ENCODE data around the gene MAG.

The MAG gene

DNA sequence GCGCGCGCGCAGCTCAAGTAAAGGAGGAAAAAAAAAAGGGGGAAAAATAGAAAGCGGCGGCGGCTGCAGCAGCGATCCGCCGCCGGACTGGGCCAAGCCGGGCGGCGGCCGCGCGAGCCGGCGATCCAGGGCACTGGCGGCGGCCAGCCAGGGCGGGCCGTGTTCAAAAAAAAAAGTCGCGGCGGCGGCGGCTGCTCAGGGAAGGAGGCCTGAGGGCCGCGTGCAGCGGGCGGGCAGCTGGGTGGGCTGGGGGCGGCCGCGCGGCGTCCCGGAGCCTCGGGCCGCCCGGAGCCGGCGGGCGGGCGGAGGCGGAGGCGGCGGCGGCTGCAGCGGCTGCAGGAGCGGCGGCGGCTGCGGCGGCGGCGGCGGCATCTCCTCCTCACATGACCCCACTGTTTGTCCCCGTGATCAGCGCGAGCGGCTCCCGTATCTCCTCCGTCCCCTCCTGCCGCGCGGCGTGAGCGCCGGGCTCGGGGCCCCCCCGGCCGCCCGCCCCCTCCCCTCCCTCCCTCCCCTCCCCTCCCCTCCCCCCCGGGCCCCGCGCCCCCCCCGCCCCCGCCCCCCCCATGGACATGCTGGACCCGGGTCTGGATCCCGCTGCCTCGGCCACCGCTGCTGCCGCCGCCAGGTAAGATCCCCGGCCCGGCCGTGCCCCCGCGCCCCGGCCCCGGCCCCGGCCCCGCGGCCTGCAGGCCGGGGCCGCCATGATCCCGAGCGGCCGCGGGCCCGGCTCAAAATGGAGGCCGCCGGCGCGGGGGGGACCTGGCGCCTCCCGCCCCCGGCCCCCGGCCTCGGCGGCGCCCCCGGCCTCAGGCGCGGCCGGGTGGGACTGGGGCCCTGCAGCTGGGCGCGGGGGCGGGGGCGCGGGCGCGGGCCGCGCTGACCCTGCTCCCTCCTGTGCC lies 23.2 kb upstream of the MAG start, which contains the start of gene USF2:
USF2 (plus strand) TSS at position 427 of the 902 bp plus-strand sequence; CDS start at position 567, 140 bp downstream.
- H3K27me3 ChIP-seq (replicated peaks) = no peaks in the 10 kb centered on the region
- H3K4me3 ChIP-seq (ENCODE audit: low read depth, low read length) = peak within 1 kb of the TSS; percentile 84

DNA sequence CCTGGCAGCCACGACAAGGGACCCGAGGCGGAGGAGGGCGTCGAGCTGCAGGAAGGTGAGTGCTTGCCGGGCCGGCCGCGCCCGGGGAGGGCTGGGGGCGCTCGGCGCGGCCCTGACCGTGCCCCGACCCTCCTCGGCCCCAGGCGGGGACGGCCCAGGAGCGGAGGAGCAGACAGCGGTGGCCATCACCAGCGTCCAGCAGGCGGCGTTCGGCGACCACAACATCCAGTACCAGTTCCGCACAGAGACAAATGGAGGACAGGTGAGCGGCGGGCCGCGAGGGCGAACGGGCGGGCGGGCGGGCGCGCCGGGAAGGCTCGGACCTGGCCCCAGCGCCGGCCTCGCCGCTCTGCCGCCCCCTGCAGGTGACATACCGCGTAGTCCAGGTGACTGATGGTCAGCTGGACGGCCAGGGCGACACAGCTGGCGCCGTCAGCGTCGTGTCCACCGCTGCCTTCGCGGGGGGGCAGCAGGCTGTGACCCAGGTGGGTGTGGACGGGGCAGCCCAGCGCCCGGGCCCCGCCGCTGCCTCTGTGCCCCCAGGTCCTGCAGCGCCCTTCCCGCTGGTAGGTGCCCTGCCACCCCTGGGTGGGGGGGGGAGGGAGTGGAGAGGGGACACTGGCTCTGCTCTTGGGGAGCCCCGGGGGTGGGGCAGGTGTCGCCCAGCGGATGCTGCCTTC lies 22.4 kb upstream of the MAG start:
- in situ Hi-C loops (cut with HindIII; ENCODE audit: low pct_ligation_motif_present, low sequenced_read_pairs) = no loop called here
- peak; percentile 60 for DNase-seq
- H3K27ac ChIP-seq = peak overlapping the region; percentile 37
- H3K36me3 ChIP-seq (replicated peaks) = peaks cover 24% of the 10 kb centered on the region
- H3K27me3 ChIP-seq (replicated peaks) = no peaks in the 10 kb centered on the region
- TF ChIP-seq, protein P1, sequence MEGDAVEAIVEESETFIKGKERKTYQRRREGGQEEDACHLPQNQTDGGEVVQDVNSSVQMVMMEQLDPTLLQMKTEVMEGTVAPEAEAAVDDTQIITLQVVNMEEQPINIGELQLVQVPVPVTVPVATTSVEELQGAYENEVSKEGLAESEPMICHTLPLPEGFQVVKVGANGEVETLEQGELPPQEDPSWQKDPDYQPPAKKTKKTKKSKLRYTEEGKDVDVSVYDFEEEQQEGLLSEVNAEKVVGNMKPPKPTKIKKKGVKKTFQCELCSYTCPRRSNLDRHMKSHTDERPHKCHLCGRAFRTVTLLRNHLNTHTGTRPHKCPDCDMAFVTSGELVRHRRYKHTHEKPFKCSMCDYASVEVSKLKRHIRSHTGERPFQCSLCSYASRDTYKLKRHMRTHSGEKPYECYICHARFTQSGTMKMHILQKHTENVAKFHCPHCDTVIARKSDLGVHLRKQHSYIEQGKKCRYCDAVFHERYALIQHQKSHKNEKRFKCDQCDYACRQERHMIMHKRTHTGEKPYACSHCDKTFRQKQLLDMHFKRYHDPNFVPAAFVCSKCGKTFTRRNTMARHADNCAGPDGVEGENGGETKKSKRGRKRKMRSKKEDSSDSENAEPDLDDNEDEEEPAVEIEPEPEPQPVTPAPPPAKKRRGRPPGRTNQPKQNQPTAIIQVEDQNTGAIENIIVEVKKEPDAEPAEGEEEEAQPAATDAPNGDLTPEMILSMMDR (IDR thresholded peaks at IDR 0.05; ENCODE audit: low read depth, low read length, missing control alignments) = peak; percentile 66
- peak overlapping the region; percentile 55 for H3K4me3 ChIP-seq (ENCODE audit: low read depth, low read length)

More for the DNA sequence above, 23.2 kb upstream of the MAG start, which contains the start of gene USF2:
- peak; percentile 41 for DNase-seq
- Histone ChIP-seq H3K36me3 (replicated peaks) (peaks cover 17% of the 10 kb centered on the region), H3K27ac (peak within 1 kb of the TSS; percentile 78)
- TF ChIP-seq, protein P1 (IDR thresholded peaks at IDR 0.05; ENCODE audit: low read depth, low read length, missing control alignments) = no peak
- in situ Hi-C loops (cut with HindIII; ENCODE audit: low pct_ligation_motif_present, low sequenced_read_pairs) = no loop called here

DNA sequence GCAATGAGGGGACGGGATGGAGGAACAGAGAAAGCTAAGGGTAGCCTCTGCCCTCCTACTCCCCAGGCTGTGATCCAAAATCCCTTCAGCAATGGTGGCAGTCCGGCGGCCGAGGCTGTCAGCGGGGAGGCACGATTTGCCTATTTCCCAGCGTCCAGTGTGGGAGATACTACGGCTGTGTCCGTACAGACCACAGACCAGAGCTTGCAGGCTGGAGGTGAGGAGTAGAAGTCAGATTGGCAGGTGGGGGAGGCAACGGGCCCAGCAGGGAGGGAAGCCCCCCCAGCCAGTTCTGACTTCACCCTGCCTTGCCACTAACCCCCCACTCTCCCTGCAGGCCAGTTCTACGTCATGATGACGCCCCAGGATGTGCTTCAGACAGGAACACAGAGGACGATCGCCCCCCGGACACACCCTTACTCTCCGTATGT lies 21.6 kb upstream of the MAG start:
- no peak overlapping the region for H3K27ac ChIP-seq
- TF ChIP-seq, protein P1 (IDR thresholded peaks at IDR 0.05; ENCODE audit: low read depth, low read length, missing control alignments) = no peak
- H3K4me3 ChIP-seq (ENCODE audit: low read depth, low read length) = no peak overlapping the region
- no peaks in the 10 kb centered on the region for H3K27me3 ChIP-seq (replicated peaks)
- peaks cover 27% of the 10 kb centered on the region for H3K36me3 ChIP-seq (replicated peaks)
- in situ Hi-C loops (cut with HindIII; ENCODE audit: low pct_ligation_motif_present, low sequenced_read_pairs) = no loop called here
- DNase-seq = no peak

DNA sequence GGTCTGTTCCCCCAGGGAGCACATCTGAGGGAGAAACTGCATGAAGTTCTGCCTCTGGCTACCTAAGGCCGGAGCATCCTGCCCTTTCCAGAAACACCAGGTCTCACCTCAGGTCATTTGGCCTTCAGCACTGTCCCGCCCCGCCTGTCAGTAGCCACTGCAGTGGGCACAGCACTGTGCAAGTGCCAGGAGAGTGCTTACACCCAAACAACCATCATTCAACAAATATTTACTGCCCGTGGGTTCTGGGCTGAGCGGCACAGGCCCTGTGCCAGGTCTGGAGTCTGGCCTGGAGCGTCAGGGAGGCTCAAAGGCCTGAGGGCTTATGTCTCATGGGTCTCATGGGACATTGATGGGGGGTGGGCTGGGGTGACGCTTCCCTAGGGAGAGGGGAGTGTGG lies 20.4 kb upstream of the MAG start:
- peaks cover 30% of the 10 kb centered on the region for H3K36me3 ChIP-seq (replicated peaks)

DNA sequence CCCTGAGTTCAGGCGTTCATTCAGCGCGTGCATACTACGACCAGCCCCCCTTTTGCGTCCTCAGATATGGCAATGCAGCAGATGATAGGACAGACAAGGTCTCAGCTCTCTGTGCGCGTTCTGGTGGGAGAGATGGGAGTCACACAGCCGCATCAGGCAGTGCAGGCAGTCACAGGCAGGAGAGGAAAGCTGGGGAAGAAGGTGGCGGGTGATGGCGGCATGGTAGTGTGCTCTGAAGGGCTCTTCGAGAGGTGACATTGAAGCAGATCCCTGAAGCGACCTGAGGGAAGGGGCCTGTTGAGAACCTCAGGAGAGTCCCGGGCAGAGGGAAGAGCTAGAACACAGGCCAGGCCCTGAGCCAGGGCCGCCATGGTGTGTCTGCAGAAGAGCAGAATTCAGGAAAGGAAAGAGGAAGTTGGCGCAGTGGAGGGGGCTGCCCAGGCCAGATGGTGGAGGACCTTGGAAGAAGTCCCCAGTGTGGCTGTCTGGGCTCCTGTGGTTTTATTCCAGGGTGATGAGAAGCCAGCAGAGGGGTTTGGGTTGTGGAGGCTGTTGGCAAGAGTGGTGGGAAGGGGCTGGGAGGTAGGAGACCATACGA lies 19.7 kb upstream of the MAG start:
- in situ Hi-C loops (cut with HindIII; ENCODE audit: low pct_ligation_motif_present, low sequenced_read_pairs) = no loop called here
- no peak overlapping the region for H3K27ac ChIP-seq
- no peaks in the 10 kb centered on the region for H3K27me3 ChIP-seq (replicated peaks)
- TF ChIP-seq, protein P1 (IDR thresholded peaks at IDR 0.05; ENCODE audit: low read depth, low read length, missing control alignments) = no peak
- H3K4me3 ChIP-seq (ENCODE audit: low read depth, low read length) = no peak overlapping the region
- peaks cover 30% of the 10 kb centered on the region for H3K36me3 ChIP-seq (replicated peaks)
- DNase-seq = no peak

More for the DNA sequence above, 20.4 kb upstream of the MAG start:
- H3K27me3 ChIP-seq (replicated peaks) = no peaks in the 10 kb centered on the region
- TF ChIP-seq, protein P1 (IDR thresholded peaks at IDR 0.05; ENCODE audit: low read depth, low read length, missing control alignments) = no peak
- in situ Hi-C loops (cut with HindIII; ENCODE audit: low pct_ligation_motif_present, low sequenced_read_pairs) = no loop called here
- DNase-seq = no peak
- no peak overlapping the region for H3K27ac ChIP-seq
- H3K4me3 ChIP-seq (ENCODE audit: low read depth, low read length) = no peak overlapping the region
